Kidney (tissue), 14 donors: ENCODE results near the gene RNF126. TPM values are rescaled to one million over a fixed set of nuclear protein-coding genes. Genes with fewer than 3 reads are reported as not detected.
A peak's percentile ranks its signal among the peaks of the same experiment; 100 is the strongest.

Experiments
- DNase-seq, 5 donors: peaks; one replicate each; pipeline ENCODE4 v3.0.0-alpha.2; 2013 to 2020
- FAIRE-seq: peaks from 2 replicates; lab custom pipeline; 2012; peaks lifted over from hg19 to GRCh38; lab: Jason Lieb, UNC
- H3K27ac ChIP-seq, 2 donors: one replicate each; pipeline ENCODE4 v1.7.0; 2013; ENCODE audit warnings: low read depth in 2 of 2, low read length in 2 of 2, inconsistent platforms in 1 of 2
- H3K27me3 ChIP-seq: one replicate; pipeline ENCODE4 v1.7.1; 2013; ENCODE audit warnings: low read length, inconsistent platforms; ENCODE audit not compliant: control insufficient read depth, insufficient read depth
- H3K36me3 ChIP-seq, 3 donors: one replicate each; pipeline versions ENCODE4 v1.7.0 to v1.7.1; 2013; ENCODE audit warnings: low read length in 3 of 3, control low read depth in 1 of 3, inconsistent platforms in 1 of 3; ENCODE audit not compliant: insufficient read depth in 3 of 3, control insufficient read depth in 2 of 3
- H3K4me1 ChIP-seq, 3 donors: one replicate each; pipeline versions ENCODE4 v1.7.0 to v1.7.1; 2013; ENCODE audit warnings: low read length in 3 of 3, inconsistent platforms in 1 of 3, low read depth in 1 of 3; ENCODE audit not compliant: control insufficient read depth in 2 of 3, insufficient read depth in 2 of 3
- H3K4me3 ChIP-seq, 3 donors: one replicate each; pipeline versions ENCODE4 v1.7.0 to v1.8.1; 2013; ENCODE audit warnings: low read length in 3 of 3, control low read depth in 1 of 3, inconsistent platforms in 1 of 3
- H3K9ac ChIP-seq, 3 donors: one replicate each; pipeline versions ENCODE4 v1.7.0 to v1.7.1; 2013; ENCODE audit warnings: low read length in 3 of 3, control low read depth in 1 of 3, inconsistent platforms in 1 of 3
- H3K9me3 ChIP-seq, 3 donors: one replicate each; pipeline versions ENCODE4 v1.7.0 to v1.7.1; 2013; ENCODE audit warnings: low read length in 3 of 3, control low read depth in 1 of 3, inconsistent platforms in 1 of 3; ENCODE audit not compliant: control insufficient read depth in 2 of 3, insufficient read depth in 1 of 3
- intact Hi-C: fragments of 100-400 bp; cut with DNase I; formaldehyde crosslinking; loops from one replicate; pipeline ENCODE4 v1.11.1; 2022
- polyA plus RNA-seq: library from polyadenylated mRNA; stranded (reverse); fragments of 350-450 nt; fragmentation: Illumina TruSeq; extraction: RNeasy Lipid Tissue Mini Kit (QIAGEN cat#74804); gene quantifications from one replicate; pipeline ENCODE4 v1.2.3, GENCODE V29; 2014; ENCODE audit warnings: low read depth, low replicate concordance; ENCODE audit not compliant: insufficient read depth
- total RNA-seq: library from RNA; stranded (reverse); fragmentation: NEBNext Ultra II Directional; extraction: Animal tissue kit (Norgen Biotek cat#: 25700); gene quantifications from one replicate; pipeline ENCODE4 v1.2.1, GENCODE V29; 2021
- TF ChIP-seq, protein P1 (sequence below): IDR thresholded peaks from 3 replicates; pipeline ENCODE4 v1.5.1; 2012; ENCODE audit warnings: mild to moderate bottlenecking, moderate library complexity, borderline replicate concordance; ENCODE audit not compliant: insufficient read depth; ENCODE audit errors: extremely low read depth
- donor health status: control.
- donor health status: control.
- donor health status: control.
- donor health status: control.
- donor health status: control.
- donor health status: DM: yes; HTN: yes; CAD: no.
- donor health status: Normal renal cell carcinoma (clear cell type).

The RNF126 gene
- total and polyA plus RNA-seq, 2 donors from 2014 or later = 33.3 to 38.0 TPM

DNA sequence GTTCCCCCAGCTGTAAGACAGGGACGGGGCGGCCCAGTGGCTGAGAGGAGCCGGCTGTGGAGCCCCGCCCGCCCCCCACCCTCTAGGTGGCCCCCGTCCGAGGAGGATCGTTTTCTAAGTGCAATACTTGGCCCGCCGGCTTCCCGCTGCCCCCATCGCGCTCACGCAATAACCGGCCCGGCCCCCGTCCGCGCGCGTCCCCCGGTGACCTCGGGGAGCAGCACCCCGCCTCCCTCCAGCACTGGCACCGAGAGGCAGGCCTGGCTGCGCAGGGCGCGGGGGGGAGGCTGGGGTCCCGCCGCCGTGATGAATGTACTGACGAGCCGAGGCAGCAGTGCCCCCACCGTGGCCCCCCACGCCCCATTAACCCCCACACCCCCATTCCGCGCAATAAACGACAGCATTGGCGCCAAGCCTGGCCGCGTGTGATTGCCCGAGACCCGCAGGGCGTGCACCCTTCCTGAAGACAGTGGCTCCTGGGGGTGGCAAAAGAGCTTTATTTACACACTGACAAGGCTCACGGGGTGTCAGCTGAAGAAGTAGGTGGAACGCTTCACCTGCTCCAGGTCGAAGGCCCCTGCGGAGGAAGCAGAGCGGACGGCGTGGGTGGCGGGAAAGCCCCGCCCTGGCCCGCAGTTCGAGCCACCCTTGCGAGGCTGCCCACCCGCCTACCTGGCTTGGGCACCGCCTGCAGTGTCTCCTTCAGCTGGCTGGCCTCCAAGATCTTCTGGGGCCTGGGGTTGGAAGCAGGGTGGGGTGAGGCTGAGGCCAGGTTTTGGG lies 46.1 kb downstream of the RNF126 start:
- Histone ChIP-seq H3K9ac (no peak overlapping the region), H3K4me3 (no peak overlapping the region), H3K9me3 (no peaks in the 10 kb centered on the region), H3K36me3 (no peaks in the 10 kb centered on the region), H3K4me1 (no peaks in the 10 kb centered on the region), H3K27ac (no peak overlapping the region), H3K27me3 (no peaks in the 10 kb centered on the region)
- TF ChIP-seq, protein P1, sequence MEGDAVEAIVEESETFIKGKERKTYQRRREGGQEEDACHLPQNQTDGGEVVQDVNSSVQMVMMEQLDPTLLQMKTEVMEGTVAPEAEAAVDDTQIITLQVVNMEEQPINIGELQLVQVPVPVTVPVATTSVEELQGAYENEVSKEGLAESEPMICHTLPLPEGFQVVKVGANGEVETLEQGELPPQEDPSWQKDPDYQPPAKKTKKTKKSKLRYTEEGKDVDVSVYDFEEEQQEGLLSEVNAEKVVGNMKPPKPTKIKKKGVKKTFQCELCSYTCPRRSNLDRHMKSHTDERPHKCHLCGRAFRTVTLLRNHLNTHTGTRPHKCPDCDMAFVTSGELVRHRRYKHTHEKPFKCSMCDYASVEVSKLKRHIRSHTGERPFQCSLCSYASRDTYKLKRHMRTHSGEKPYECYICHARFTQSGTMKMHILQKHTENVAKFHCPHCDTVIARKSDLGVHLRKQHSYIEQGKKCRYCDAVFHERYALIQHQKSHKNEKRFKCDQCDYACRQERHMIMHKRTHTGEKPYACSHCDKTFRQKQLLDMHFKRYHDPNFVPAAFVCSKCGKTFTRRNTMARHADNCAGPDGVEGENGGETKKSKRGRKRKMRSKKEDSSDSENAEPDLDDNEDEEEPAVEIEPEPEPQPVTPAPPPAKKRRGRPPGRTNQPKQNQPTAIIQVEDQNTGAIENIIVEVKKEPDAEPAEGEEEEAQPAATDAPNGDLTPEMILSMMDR = no peak
- intact Hi-C loops = no loop called here
- DNase-seq (peak in 1 of 5 donors; percentile 78), FAIRE-seq (no peak)

DNA sequence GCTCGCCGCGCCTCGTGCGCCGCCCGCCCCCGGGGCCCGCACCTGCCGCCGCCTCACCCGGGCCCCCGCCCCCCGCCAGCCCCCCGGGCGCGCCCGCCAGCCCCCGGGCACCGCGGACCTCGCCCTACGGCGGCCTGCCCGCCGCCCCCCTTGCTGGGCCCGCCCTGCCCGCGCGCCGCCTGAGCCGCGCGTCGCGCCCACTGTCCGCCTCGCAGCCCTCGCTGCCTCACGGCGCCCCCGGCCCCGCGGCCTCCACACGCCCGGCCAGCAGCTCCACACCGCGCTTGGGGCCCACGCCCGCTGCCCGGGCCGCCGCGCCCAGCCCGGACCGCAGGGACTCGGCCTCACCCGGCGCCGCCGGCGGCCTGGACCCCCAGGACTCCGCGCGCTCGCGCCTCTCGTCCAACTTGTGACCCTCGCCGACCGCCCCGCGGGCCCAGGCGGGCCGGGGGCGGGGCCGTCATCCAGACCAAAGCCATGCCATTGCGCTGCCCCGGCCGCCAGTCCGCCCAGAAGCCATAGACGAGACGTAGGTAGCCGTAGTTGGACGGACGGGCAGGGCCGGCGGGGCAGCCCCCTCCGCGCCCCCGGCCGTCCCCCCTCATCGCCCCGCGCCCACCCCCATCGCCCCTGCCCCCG lies 46.8 kb downstream of the RNF126 start:
- TF ChIP-seq, protein P1 = no peak
- peak in 1 of 5 donors; percentile 37 for DNase-seq
- H3K36me3 ChIP-seq = no peaks in the 10 kb centered on the region
- no peaks in the 10 kb centered on the region for H3K9me3 ChIP-seq
- no peak overlapping the region for H3K27ac ChIP-seq
- no peaks in the 10 kb centered on the region for H3K27me3 ChIP-seq
- FAIRE-seq = no peak
- intact Hi-C loops = no loop called here
- no peak overlapping the region for H3K9ac ChIP-seq
- H3K4me3 ChIP-seq = no peak overlapping the region
- no peaks in the 10 kb centered on the region for H3K4me1 ChIP-seq

DNA sequence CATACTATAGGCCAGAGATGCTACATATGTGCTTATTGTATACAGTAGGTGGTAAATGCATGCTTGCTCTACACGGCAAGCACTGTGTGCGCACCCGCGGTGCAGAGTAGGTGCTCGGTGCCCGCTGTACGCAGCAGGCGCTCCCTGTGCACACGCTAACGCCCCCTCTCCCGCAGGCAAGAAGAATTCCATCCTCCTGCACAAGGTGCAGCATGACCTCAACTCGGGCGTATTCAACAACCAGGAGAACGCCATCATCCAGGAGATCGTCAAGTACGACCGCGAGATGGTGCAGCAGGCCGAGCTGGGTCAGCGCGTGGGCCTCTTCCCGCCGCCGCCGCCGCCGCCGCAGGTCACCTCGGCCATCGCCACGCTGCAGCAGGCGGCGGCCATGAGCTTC lies 47.4 kb downstream of the RNF126 start:
- Histone ChIP-seq H3K4me1 (no peaks in the 10 kb centered on the region), H3K4me3 (no peak overlapping the region), H3K9ac (no peak overlapping the region), H3K9me3 (no peaks in the 10 kb centered on the region), H3K27me3 (no peaks in the 10 kb centered on the region), H3K36me3 (no peaks in the 10 kb centered on the region), H3K27ac (no peak overlapping the region)
- intact Hi-C loops = no loop called here
- FAIRE-seq = no peak
- TF ChIP-seq, protein P1 = no peak
- DNase-seq = peak in 3 of 5 donors; percentile 49 to 65 (median 59)
